ENCODE measurements around the gene MYPN.

The MYPN gene

DNA sequence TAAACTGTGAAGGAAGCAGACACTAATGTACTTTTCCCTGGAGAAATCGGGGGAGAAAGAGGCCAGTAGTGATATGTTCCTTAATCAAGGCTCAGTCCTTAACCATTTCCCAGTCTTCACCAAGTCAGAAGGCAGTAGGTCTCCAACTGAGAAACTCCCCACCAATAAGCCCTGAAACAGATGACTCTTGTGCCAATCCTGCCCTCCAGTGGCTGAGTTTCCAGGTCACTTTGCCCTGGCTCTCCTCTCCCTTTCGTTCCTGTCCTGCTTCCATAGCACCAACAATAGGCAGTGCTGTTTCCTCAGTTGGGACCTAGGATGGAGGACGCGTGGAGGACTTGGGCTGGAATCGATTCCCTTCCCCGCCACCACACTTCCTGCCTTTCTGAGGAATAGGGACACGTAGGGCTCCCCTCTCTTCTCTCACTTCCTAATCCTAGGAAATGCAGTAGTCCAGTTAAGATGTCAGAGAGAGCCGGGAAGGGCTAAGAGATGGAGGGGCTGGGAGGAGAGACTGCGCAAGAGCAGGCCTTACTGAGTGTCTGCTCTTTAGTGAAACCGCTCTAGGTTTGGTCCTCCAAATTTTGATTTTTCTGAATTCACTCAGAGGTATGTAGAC lies 99.2 kb downstream of the MYPN start:
- Histone ChIP-seq H3K27me3 (no peaks in the 10 kb centered on the region), H3K36me3 (no peaks in the 10 kb centered on the region), H3K4me3 (ENCODE audit: low read depth, low read length) (no peak overlapping the region), H3K4me1 (no peaks in the 10 kb centered on the region), H3K9me3 (no peaks in the 10 kb centered on the region)
- TF ChIP-seq, protein P1, sequence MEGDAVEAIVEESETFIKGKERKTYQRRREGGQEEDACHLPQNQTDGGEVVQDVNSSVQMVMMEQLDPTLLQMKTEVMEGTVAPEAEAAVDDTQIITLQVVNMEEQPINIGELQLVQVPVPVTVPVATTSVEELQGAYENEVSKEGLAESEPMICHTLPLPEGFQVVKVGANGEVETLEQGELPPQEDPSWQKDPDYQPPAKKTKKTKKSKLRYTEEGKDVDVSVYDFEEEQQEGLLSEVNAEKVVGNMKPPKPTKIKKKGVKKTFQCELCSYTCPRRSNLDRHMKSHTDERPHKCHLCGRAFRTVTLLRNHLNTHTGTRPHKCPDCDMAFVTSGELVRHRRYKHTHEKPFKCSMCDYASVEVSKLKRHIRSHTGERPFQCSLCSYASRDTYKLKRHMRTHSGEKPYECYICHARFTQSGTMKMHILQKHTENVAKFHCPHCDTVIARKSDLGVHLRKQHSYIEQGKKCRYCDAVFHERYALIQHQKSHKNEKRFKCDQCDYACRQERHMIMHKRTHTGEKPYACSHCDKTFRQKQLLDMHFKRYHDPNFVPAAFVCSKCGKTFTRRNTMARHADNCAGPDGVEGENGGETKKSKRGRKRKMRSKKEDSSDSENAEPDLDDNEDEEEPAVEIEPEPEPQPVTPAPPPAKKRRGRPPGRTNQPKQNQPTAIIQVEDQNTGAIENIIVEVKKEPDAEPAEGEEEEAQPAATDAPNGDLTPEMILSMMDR (IDR thresholded peaks at IDR 0.05; ENCODE audit: low read depth, low read length) = peak; percentile 89
- peak; percentile 75 for DNase-seq

DNA sequence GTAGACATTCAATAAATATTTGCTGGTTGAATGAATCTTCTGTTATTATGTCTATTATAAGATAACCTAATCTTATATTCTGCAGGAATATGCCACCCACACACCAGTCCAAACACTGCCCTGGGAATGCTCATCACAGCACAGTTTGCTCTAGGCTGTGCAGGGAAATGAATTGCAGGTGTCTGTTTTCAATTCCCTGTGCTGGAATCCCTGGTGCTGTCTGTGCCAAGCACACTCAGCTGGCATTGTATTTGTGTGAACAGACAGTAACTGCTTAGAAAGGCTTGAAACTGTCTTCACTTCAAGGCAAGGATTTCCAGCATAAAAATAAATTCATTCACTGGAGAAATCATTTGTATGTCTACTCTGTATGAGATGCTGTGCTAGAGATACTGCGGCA lies 102.4 kb downstream of the MYPN start:
- Histone ChIP-seq H3K36me3 (no peaks in the 10 kb centered on the region), H3K4me3 (ENCODE audit: low read depth, low read length) (no peak overlapping the region), H3K27me3 (no peaks in the 10 kb centered on the region), H3K9me3 (no peaks in the 10 kb centered on the region), H3K4me1 (no peaks in the 10 kb centered on the region)
- DNase-seq = no peak
- TF ChIP-seq, protein P1 (IDR thresholded peaks at IDR 0.05; ENCODE audit: low read depth, low read length) = no peak

DNA sequence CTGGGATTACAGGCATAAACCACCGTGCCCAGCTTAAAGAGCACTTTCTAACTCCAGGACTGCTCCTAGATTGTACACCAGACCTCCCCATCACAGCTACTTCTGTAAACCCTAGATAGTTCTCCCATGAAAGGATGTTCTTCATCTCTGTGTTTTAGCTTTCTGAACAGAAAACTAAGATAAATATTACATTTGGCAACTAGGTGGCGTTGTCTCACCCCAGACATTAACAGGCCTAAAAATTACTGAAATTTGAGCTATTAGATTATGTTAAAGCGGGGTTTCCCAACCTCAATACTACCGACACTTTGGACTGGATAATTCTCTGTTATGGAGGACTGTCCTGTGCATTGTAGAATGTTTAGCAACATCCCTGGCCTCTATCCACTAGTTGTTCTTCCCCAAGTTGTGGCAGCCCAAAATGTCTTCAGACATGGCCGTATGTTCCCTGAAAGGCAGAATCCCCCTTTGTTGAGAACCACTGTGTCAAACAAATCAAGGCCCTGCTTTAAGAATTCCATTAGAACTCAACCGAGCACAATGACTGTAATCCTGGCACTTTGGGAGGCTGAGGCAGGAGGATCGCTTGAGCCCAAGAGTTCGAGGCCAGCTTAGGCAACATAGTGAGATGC lies 103.5 kb downstream of the MYPN start:
- no peaks in the 10 kb centered on the region for H3K27me3 ChIP-seq
- no peak for DNase-seq
- TF ChIP-seq, protein P1 (IDR thresholded peaks at IDR 0.05; ENCODE audit: low read depth, low read length) = peak; percentile 62
- no peaks in the 10 kb centered on the region for H3K4me1 ChIP-seq
- H3K9me3 ChIP-seq = no peaks in the 10 kb centered on the region
- no peaks in the 10 kb centered on the region for H3K36me3 ChIP-seq
- H3K4me3 ChIP-seq (ENCODE audit: low read depth, low read length) = no peak overlapping the region

DNA sequence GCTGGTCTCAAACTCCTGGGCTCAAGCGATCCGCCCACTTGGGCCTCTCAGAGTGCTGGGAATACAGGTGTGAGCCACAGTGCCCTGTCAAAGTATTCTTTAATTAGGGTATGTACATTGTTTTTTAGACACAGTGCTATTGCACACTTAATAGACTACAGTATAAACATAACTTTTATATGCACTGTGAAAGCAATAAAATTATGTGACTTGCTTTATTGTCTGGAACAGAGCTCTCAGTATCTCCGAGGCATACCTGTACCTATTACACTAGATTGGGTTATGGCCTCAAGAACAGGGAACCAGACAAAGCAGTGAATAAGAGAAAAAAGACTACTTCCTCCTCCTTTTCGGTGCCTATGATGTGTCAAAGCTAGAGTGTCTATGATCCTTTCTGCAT lies 109.5 kb downstream of the MYPN start:
- TF ChIP-seq, protein P1 (IDR thresholded peaks at IDR 0.05; ENCODE audit: low read depth, low read length) = no peak
- no peak for DNase-seq
- no peaks in the 10 kb centered on the region for H3K36me3 ChIP-seq
- H3K4me1 ChIP-seq = no peaks in the 10 kb centered on the region
- no peaks in the 10 kb centered on the region for H3K27me3 ChIP-seq
- no peaks in the 10 kb centered on the region for H3K9me3 ChIP-seq
- no peak overlapping the region for H3K4me3 ChIP-seq (ENCODE audit: low read depth, low read length)

DNA sequence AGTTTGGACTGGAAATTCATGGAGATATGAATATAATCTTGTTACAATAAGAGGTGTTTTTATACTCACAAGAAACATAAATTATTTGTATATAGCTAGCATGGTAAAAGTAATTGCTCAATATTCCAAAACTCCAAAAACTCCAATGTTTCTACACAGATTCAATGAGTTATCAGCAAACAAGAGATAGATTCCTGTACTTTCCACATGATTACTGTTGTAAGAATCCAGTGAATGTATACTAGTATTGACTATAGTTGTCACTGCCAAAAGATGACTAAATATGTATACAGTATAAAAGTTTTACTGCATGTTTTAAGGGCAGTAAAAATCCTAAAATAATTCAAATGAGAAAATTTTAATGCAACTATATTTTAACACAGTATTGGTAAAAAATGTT lies 111.9 kb downstream of the MYPN start:
- DNase-seq = no peak
- Histone ChIP-seq H3K4me3 (ENCODE audit: low read depth, low read length) (no peak overlapping the region), H3K27me3 (no peaks in the 10 kb centered on the region), H3K9me3 (no peaks in the 10 kb centered on the region), H3K4me1 (no peaks in the 10 kb centered on the region), H3K36me3 (no peaks in the 10 kb centered on the region)
- TF ChIP-seq, protein P1 (IDR thresholded peaks at IDR 0.05; ENCODE audit: low read depth, low read length) = no peak

DNA sequence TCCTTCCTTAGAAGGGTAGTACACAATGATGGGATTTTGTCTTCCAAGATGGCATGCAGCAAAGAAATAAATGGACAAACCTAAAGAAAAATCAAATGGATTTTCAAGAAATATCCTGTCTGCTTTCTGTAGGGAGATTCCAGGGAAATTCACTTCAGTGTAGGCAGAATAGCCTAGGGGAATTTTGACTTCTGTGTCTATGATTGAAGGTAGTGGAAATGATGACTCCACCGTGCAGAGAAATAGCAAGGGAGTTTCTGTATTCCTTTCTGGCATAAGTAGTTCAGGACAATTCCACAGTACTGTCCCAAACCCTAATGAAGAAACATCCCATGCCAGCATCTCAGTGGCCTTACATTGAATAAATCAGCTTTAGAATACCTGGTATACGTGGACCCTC lies 113.1 kb downstream of the MYPN start:
- Histone ChIP-seq H3K4me3 (ENCODE audit: low read depth, low read length) (no peak overlapping the region), H3K4me1 (no peaks in the 10 kb centered on the region), H3K36me3 (no peaks in the 10 kb centered on the region), H3K9me3 (no peaks in the 10 kb centered on the region), H3K27me3 (no peaks in the 10 kb centered on the region)
- TF ChIP-seq, protein P1 (IDR thresholded peaks at IDR 0.05; ENCODE audit: low read depth, low read length) = no peak
- no peak for DNase-seq
